ENCODE measurements around the gene CYB561D1.

DNA sequence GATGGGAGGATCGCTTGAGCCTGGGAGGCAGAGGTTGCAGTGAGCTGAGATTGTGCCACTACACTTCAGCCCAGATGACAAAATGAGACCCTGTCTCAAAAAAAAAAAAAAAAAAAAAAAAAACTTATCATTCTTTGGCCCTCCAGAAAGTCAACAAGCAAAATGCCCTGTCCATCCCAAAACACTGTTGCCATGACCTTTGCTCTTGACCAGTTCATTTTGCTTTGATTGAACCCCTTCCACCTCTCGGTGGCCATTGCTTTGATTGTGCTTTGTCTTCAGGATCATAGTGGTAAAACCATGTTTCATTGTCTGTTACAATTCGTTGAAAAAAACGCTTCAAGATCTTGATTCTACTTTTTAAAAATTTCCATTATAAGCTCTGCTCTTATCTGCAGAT, 36.1 kb upstream of the CYB561D1 start:
- TF ChIP-seq, protein P1, sequence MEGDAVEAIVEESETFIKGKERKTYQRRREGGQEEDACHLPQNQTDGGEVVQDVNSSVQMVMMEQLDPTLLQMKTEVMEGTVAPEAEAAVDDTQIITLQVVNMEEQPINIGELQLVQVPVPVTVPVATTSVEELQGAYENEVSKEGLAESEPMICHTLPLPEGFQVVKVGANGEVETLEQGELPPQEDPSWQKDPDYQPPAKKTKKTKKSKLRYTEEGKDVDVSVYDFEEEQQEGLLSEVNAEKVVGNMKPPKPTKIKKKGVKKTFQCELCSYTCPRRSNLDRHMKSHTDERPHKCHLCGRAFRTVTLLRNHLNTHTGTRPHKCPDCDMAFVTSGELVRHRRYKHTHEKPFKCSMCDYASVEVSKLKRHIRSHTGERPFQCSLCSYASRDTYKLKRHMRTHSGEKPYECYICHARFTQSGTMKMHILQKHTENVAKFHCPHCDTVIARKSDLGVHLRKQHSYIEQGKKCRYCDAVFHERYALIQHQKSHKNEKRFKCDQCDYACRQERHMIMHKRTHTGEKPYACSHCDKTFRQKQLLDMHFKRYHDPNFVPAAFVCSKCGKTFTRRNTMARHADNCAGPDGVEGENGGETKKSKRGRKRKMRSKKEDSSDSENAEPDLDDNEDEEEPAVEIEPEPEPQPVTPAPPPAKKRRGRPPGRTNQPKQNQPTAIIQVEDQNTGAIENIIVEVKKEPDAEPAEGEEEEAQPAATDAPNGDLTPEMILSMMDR (IDR thresholded peaks at IDR 0.05; ENCODE audit: borderline replicate concordance, extremely low read depth, low read length, poor library complexity, severe bottlenecking) = no peak
- no peak for TF ChIP-seq EZH2 (IDR thresholded peaks at IDR 0.05; ENCODE audit: borderline replicate concordance, low read depth, low read length, severe bottlenecking)
